ENCODE measurements around the gene TAF5. TPM values are rescaled to one million over a fixed set of nuclear protein-coding genes. Genes with fewer than 3 reads are reported as not detected.

TAF5 gene
- total and polyA plus RNA-seq, 10 of the 15 experiments (the other 5 are each of a cell fraction or from before 2014, with no cell fraction given) = 3.7 to 9.2 (median 7.3) TPM

GRCh38 chr10:103367782-103368518 lies at the start of gene TAF5 (continued):
- TF ChIP-seq WRNIP1 (IDR thresholded peaks at IDR 0.05; ENCODE audit: borderline replicate concordance, low read depth, low read length) (no peak), NR2F1 (conservative IDR thresholded peaks at IDR 0.05) (peak; percentile 61), SKIL (IDR thresholded peaks at IDR 0.05; ENCODE audit: low read depth, poor library complexity, severe bottlenecking) (no peak), SPI1 (IDR thresholded peaks at IDR 0.05; ENCODE audit: borderline replicate concordance, insufficient read depth, low read depth, low read length) (peak; percentile 61; the same call in 1 of the 2 replicates), BACH1 (IDR thresholded peaks at IDR 0.05; ENCODE audit: borderline replicate concordance) (peak; percentile 80), TCF3 (IDR thresholded peaks at IDR 0.05; ENCODE audit: borderline replicate concordance, insufficient read depth, low read depth, low read length) (0 out of 2 replicates have a peak, but pooled peaks have one; percentile 13), PAX5 (IDR thresholded peaks at IDR 0.05; ENCODE audit: borderline replicate concordance, low read depth, low read length) (0 out of 2 replicates have a peak, but pooled peaks have one; percentile 36), TAF1 (IDR thresholded peaks at IDR 0.05; ENCODE audit: borderline replicate concordance, low read depth, low read length) (peak; percentile 100), POLR2A (IDR thresholded peaks at IDR 0.05; ENCODE audit: low read depth, low read length) (peak; percentile 86), RB1 (IDR thresholded peaks at IDR 0.05; ENCODE audit: borderline replicate concordance) (peak; percentile 59; the same call in 1 of the 2 replicates), POLR2AphosphoS5 (IDR thresholded peaks at IDR 0.05; ENCODE audit: low read length) (peak; percentile 80), STAT1 (conservative IDR thresholded peaks at IDR 0.05) (no peak), KAT2A (conservative IDR thresholded peaks at IDR 0.05; ENCODE audit: control insufficient read depth, low read depth, low read length) (no peak), SMAD1 (IDR thresholded peaks at IDR 0.05; ENCODE audit: low read depth, partially characterized antibody) (no peak), PKNOX1 (IDR thresholded peaks at IDR 0.05) (peak; percentile 43; the same call in 1 of the 2 replicates), BRCA1 (IDR thresholded peaks at IDR 0.05; ENCODE audit: low read depth, low read length) (0 out of 2 replicates have a peak, but pooled peaks have one; percentile 24), EED (IDR thresholded peaks at IDR 0.05; ENCODE audit: low read depth) (no peak), CBX3 (IDR thresholded peaks at IDR 0.05; ENCODE audit: borderline replicate concordance, low read depth) (no peak), JUND (IDR thresholded peaks at IDR 0.05; ENCODE audit: low read depth, low read length) (0 out of 2 replicates have a peak, but pooled peaks have one; percentile 2), CREM (IDR thresholded peaks at IDR 0.05; ENCODE audit: low read depth) (peak; percentile 63; the same call in 1 of the 2 replicates), IKZF1 (conservative IDR thresholded peaks at IDR 0.05) (peak; percentile 79), NFYB (IDR thresholded peaks at IDR 0.05; ENCODE audit: insufficient read depth, low read depth, low read length) (no peak), TBL1XR1 (IDR thresholded peaks at IDR 0.05; ENCODE audit: low read depth, low read length) (peak; percentile 75; the same call in 1 of the 2 replicates), DPF2 (IDR thresholded peaks at IDR 0.05) (peak; percentile 84)
- TF ChIP-seq, protein P1, sequence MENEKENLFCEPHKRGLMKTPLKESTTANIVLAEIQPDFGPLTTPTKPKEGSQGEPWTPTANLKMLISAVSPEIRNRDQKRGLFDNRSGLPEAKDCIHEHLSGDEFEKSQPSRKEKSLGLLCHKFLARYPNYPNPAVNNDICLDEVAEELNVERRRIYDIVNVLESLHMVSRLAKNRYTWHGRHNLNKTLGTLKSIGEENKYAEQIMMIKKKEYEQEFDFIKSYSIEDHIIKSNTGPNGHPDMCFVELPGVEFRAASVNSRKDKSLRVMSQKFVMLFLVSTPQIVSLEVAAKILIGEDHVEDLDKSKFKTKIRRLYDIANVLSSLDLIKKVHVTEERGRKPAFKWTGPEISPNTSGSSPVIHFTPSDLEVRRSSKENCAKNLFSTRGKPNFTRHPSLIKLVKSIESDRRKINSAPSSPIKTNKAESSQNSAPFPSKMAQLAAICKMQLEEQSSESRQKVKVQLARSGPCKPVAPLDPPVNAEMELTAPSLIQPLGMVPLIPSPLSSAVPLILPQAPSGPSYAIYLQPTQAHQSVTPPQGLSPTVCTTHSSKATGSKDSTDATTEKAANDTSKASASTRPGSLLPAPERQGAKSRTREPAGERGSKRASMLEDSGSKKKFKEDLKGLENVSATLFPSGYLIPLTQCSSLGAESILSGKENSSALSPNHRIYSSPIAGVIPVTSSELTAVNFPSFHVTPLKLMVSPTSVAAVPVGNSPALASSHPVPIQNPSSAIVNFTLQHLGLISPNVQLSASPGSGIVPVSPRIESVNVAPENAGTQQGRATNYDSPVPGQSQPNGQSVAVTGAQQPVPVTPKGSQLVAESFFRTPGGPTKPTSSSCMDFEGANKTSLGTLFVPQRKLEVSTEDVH (IDR thresholded peaks at IDR 0.05; ENCODE audit: low read depth, partially characterized antibody) = peak; percentile 82
